ENCODE measurements around the gene PRR11.

DNA sequence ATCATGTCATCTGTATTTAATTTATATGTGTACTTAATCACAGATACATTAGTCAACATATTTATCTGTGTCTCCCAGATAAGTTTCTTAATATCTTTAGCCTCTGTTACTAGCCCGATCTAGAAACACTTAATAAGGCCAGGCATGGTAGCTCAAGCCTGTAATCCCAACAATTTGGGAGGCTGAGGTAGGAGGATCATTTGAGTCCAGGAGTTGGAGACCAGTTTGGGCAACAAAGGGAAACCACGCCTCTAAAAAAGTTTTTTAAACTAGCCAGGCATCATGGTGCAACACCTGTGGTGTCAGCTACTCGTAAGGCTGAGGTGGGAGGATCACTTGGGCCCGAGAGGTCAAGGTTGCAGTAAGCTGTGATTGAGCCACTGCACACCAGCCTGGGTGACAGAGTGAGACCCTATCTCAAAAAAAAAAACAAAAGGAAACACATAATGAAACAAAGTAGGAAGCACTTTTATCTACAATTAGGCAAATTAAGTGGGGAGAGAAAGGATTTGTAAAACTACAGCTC lies 9.9 kb upstream of the PRR11 start:
- TF ChIP-seq EZH2 (IDR thresholded peaks at IDR 0.05) (no peak), POLR2AphosphoS5 (IDR thresholded peaks at IDR 0.05; ENCODE audit: borderline replicate concordance, low read depth, low read length) (no peak), FOXP2 (optimal IDR thresholded peaks at IDR 0.05; ENCODE audit: control extremely low read depth, extremely low read length, insufficient read depth) (no peak)
